NCI-H2107 treated with DMSO at 0.1 percent for 48 hours (cell line): ENCODE measurements around the gene RTL1.

Experiments used
- DNase-seq: peaks from one replicate; lab custom pipeline; 2025; ENCODE audit not compliant: unreplicated experiment; lab: John Stamatoyannopoulos, UW

The RTL1 gene

DNA sequence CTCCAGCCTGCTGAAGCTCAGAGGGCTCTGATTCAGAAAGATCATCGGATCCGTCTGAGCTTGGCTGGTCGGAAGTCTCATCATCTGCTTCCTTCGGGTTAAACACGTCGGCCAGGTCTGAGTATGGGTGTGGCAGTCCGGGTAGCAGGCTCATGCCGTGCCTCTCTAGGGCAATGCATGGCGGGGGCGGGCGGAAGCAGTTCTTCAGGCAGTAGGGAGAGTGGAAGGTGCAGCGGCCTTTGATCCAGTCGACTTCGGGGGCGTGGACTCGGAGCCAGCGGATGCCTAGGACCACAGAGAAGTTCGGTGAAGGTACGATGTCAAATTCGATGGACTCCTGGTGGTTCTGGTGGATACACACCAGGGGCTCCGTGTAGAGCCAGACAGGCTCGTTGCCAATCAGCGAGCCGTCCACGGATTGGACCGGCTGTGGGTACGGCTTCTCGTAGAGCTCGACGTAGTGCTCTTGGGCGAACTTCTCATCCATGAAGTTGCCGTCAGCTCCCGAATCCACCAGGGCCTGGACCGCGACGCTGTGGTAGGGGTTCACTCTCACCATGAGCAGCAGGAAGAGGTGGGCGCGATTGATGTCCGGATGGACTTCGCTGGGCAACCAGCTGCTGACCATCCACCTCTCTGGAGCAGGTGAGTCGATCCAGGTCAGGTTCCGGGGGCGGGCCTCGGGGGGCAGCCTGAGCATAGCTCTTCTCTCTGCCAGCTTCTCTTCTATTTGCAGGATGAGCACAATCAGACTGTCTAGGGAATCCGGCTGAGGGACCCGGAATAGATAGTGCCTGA is 20.3 kb downstream of the RTL1 start:
- no peak for DNase-seq

DNA sequence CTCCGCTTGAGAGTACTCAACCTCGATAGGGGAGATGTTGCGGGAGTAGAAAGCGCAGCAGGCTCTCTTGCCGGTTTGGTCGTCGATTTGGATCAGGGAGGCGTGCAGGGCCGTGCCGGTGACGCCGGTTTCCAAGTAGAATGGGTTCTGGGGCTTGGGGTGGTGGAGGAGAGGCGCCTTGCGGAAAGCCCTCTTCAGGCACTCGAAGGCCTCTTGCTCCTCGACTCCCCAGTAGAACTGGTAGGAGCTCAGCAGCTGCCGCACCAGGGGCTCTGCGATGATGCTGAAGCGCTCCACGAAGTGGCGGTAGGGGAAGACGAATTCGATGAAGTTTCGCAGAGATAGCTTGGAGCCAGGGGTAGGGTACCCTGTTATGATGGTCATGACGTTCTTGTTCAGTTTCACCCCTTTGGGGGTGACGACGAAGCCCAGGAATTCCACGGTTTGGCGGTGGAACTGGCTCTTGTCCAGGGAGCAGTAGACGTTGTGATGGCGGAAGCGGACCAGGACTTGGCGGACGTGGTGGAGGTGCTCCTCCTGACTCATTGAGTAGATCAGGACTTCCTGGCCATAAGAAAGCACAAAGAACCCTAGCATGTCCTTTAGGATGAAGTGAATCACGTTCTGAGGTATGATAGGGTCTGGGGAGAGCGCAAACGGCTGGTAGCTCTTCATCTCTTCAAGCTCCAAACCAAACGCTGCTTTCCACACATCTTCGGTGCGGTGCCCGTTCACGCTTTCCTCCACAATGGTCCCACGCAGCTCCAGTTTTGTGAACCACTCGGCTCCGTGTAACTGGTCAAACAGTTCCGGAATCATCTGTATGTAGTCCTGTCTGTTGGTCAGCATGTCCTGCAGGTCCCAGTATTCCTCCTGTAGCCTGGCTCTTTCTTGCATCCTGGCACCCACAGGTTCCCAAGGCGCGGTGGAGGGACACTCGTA is 21.2 kb downstream of the RTL1 start:
- DNase-seq, result no peak

DNA sequence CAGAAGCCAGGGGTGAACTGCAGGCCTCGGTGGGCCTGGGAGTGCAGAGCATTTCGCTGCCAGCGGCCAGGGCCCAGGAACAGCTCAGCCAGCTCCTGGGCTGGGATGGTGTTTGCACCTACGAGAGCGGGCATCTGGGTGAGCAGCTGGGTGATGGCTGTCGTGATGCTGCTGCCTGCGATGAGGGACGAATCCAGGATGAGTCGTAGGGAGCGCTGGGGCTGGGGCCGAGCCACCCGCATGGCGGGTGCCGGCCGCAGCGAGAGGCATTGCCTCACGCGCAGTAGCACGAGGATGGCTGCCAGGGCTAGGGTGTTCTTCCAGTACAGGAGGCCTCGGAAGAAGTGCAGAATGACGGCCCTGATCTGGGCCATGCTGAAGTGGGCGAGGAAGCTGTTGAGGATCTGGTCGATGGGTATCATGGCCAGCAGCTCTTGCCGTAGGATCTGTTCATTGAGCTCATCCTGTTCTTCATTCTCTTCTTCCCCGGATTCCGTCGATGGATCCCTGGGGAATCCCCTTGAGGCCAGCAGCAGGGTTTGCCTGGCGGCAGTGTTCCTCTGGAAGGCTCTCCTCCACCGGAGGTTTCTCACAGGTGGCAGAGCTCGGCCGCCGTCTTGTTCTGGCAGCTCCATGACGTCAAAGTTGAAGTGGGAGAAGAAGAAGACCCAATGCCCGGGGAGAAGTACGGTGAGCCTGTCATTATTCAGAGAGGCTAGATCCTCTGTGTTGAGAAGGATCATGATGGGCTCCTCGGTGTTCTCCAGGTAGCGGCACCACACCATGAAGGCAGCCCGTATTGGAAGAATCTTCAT is 22.1 kb downstream of the RTL1 start:
- DNase-seq, result no peak

DNA sequence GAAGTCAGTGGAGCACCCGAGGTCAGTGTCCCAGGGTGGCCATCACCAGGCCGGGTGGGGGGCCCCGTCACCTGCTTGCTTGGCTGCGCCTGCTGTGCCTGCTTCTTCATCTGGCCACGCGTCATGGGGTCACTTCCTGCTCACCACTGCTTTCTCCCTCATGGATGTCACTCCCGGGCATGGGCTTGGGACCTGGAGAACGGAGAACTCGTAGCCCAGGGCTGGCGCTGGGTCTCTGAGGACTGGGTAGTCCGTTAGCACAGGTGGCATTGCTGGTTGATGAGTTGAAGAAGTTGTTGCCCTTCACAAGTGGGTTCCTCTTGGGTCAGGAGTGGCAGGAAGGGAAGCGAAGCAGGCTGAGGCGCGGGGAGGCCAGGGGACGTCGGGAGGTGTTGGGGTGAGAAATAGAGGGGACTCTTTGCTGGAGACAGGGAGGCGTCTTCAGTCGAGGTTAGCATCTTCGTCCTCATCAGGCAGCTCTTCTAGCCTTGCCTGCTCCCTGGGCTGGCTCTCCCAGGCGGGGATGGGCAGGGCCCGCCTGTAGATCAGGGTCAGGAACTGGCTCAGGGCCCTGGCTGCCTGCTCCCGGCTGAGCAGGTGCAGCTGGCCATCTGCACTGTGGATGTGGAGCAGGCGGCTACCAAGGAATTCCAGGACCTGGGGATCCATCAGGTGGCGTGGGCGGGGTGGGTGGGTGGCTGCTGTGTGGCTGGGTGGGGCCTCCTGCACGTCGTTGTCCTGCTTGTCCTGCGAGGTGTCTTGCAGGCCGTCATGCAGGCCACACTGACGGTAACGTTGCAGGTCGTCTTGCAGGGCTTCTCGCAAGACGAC is 23.0 kb downstream of the RTL1 start:
- no peak for DNase-seq

DNA sequence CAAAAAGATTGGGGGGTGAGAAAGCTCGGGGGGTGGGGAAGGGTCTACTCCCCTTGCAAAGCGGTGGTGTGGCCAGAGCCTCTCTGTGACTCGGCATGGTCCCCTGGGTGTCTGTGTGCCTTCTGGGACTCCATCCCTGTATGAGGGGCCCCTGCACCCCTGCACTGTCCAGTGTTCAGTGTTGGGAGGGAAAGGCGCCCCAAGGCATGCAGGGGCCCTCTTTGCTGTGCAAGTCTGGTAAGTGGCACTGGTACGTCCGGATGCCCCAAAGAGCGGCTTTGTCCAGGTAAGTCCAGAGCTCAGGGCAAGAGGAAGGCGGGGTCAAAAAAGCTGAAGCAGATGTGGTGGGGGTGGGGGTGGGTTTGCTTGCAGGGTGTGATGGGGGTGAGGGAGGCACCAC is 23.7 kb downstream of the RTL1 start:
- no peak for DNase-seq

DNA sequence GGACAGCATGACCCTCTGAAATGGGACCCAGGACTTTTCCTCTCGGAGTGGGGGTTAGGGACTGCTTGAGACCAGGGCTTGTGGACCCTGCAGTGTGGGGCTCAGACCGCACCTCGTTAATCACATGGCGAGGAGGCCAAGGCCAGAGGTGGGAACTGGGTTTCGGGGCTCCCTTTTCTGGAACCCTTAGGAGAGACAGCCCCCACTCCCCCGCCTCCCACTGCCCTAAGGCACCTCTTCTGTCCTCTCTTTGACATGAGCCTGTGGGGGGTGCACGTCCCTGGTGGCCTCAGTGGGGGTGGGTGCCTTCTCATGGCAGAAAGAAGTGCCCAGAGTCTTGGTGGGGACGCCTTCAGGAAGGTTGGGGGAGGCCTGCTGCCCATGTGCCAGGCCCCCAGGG is 24.3 kb downstream of the RTL1 start:
- DNase-seq, result no peak

DNA sequence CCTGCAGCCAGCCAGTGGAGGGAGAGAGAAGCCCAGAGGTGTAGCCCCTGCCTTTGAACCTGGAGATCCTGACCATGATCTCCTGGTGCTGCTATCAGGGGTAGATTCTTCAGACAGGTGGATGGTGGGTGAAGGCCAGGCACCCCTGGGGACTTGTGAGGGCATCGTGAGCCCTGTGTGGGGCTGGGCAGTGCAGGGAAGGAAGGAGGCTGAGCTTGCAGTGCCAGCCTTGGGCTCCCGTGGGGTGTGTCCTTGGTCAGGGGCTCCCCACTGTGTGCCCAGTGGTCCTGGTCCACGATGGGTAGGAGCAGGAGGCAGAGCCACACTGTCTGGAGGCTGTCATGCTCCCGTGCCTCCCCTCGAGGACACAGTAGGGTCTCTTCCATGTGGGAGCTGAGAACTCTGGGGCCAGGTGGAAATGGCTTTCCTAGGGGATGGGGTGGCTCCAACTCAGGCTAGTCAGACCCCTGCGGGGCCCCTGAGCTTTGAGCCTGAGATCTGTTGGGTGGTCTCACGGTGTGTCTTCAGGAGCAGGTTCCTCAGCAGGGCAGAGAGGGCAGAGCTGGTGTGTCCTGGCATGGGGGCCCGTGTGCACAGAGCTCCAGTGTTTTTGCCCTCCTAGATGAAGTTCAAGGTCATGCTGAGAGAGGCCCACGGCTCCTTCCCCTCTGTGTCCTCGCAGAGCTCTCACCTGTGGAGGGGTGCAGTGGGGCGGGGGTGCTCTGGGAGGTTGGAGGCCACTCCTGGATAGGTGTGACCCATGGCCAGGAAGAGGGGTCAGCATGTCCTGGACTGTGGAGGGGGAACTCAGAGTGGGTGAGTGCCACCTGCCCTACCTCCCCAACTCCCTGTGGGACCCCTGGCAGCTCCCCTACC is 25.0 kb downstream of the RTL1 start:
- no peak for DNase-seq

DNA sequence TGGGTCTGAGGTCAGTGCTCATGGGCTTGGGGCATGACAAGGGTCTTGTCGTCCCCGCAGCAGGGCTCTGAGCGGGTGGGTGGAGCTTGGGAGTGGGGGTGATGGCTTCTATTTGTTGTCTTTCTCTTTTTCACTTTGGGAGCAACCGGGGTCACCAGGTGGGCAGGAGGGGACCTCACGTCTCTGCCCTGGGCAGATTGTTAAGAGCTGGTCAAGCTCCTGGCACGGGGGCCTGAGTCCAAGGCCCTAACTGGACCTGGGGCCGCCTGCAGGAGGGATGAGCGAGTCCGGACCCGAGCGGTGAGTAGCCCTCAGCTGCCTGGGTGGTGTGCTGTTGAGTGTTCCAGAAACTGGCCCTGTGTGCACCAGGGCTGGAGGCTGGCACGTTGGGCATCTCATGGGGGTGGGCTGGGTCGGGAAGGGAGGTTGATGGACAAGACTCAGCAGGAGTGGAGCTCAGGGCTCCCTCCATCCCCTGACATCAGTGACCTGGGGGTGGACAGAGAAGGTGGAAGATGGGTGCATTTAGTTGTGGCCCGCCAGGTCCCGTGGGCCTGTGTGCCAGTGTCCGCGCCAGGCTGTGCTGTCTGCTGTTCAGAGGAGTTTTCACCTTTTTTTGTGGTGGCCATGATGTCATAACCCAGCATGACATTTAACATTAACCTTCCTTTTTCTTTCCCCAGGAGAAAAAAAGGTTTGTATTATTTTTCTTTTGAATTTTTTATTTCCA is 27.5 kb downstream of the RTL1 start:
- DNase-seq, result no peak

DNA sequence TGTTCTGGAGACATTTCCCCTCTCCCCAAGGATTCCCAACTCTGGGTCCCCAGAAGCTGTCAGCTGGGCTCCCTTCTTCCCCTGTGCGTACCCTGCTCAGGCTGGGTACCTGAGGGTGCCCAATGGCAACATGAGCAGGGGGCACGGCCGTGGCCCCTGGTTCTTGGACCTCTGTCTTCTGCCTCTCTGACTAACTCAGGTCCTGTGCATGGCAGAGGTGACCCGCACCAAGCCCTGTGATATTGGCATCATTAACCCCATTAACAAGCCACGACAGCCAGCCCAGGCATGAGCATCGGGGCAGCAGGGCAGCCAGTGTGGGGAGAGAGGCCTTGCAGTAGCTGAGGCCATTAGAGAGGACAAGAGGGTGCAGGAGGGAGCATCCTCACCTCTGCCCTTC is 28.4 kb downstream of the RTL1 start:
- no peak for DNase-seq

DNA sequence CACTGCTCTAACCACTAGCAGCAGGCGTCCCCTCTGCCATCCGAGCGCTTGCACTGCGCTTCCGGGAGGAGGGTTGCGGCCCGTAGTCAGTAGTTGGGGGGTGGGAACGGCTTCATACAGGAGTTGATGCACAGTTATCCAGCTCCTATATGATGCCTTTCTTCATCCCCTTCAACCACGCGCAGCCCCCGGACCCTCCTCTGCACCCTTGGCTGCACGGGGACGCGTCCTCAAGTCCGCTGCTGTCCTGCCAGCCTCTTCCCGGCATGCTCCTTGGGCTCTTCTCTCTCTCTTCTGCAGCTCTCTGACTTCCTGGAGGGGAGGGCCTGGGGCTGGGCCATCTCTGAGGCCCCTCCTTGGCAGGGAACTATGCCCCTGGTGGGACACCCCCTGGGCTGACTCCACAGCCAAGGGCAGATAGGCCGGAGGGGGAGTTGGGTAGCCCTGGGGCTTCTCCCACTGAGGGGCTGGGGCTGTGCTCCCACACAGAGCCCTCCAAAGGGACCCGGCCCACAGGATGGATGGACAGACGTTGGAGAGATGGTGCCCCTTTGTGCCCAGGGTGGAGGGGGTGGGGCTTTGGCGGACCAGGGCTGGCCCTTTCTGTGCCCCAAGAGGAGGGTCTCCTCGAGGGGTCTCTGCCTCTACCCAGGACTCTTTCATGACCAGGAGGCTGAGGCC is 29.0 kb downstream of the RTL1 start:
- no peak for DNase-seq

DNA sequence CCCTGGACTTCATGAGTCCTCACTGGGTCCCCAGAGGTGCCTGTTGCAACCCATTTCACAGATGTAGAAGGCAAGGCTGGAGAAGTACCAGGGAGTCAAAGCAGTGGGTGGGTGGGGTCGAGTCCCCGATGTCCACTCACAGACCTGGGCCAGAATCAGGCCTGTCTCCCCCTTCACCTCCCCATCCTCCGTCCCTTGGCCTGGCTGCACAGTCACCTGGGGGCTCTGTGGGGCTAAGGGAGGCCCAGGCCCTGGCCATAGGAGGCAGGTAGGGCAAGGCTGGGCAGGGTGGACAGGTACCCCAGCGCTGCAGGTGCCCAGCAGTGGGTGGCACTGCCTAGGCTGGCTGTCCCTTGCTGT is 29.5 kb downstream of the RTL1 start:
- DNase-seq, result no peak

DNA sequence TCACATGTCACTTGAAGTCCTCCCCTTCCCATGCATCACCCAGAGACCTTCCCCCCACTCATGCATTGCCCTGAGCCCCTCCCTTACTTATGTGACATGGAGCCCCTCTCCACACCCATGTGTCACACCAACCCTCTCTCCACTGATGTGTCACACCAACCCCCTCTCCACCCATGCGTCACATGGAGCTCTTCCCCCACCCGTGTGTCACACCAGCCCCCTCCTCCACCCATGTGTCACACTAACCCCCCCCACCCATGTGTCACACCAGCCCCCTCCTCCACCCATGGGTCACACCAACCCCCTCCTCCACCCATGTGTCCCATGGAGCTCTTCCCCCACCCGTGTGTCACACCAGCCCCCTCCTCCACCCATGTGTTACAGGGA is 30.4 kb downstream of the RTL1 start:
- no peak for DNase-seq

DNA sequence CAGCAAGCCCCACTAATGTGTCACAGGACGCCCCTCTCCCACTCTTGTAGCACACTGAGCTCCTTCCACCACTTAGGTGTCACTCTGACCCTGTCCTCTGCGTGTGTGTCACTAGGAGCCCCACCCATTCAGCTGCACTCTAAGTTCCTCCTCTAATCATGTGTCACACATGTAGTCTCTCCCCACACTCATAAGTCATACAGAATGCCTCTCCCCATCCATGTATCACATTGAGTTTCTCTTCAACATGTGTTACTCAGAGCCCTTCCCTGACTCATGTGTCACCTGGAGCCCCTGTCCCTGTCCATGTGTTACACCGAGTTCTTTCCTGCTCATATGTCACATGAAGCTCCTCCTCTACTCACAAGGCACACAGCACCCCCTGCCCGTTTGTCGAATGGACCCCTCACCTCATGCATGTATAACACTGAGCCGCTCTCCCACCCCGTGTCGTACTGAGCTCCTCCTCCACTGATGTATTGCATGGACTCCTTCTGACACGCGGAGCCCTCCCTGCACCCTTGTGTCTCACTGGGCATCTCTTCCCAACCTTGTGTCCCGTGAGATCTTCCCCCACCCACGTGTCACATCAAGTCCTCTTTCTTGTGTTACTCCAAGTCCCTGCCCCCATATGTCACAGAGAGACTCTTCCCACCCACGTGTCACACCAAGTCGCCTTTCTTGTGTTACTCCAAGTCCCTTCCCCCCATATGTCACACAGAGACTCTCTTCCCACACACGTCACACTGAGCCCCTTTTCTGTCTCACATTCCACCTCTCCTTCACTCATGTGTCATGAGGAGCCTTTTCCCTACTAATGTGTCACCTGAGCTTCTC is 31.0 kb downstream of the RTL1 start:
- no peak for DNase-seq

DNA sequence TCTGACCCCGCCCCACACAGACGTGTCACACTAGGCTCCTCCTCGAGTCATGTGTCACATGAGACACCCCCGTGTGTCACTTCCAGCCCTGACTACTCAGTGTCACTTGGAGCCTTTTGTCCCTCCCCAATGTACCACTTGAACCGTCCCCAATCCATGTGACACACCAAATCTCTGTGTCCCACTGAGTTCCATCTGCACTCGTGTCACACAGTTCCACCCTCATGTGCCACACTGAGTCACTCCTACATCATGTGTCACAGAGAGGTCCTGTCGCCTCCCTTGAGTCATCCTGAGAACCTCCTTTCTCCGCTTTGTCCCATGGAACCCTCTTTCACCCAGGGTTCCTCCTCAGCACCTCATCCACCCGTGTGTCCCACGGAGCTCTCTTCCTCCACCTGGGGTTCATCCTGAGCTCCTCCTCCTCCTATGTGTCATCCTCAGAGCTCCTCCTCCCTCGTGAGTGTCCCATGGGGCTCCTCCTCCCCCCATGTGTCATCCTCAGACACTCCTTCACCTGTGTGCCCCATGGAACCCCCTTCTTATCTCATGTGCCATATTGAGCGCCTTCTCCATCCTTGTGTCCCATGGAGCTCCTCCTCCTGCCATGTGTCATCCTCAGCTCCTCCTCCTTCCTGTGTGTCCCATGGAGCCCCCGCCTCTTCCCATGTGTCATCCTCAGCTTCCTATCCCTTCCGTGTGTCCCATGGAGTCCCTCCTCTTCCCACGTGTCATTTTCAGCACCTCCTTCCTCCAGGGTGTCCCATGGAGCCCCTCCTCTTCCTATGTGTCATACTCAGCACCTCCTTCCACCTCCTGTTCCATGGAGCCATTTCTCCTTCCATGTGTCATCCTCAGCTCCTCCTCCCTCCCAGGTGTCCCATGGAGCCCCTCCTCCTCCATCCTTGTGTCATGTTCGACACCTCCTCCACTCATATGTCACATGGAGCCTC is 32.0 kb downstream of the RTL1 start:
- DNase-seq, result no peak

DNA sequence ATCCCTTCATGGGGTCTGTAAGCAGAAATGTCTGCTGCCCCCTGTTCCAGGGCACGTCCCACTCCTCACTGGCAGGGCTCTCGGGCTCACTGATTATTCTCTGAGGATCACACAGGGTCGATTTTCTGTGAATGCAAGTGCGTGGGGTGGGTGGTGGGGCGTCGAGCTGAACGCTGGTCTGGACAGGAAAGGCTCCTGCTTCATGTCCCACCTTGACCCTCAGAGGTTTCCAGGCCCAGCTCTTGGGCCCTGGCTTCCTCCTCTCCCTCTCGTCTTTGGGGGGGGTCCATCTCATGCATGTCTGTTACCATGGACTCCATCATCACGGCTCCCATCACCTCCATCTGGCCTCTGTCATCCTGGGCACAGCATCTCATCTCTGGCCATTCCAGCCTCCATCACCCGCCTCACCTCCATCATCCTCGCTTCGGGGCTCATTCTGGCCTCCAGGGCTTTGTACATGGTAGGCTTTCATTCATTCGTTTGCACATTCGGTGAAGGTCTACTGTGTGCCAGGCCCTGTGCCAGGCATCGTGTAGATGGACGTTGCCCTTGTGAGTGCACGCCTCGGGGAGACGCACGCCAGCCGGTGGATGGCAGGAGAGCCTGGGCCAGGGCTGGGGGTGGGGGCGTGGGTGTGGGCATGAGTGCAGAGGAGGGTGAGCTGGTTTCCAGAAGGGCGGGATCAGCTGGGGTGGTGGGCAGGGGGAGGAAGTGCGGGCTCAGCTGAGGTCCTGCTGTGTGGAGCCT is 34.7 kb downstream of the RTL1 start:
- no peak for DNase-seq
